SK-N-SH (cell line): ENCODE results near the gene SRRM1. TPM values are rescaled to one million over a fixed set of nuclear protein-coding genes. Genes with fewer than 3 reads are reported as not detected.

Source experiments
- CTCF ChIA-PET: fragments of 300-600, 350-600 bp; formaldehyde crosslinking; extraction: SDS; loops from one replicate; lab custom pipeline; 2021; lab: Yijun Ruan, JAX
- POLR2A ChIA-PET: fragments of 350-600 bp; sonication (Branson Sonifier 250); formaldehyde crosslinking; extraction: SDS; loops from one replicate; lab custom pipeline; 2020; ENCODE audit warnings: antibody characterized with exemption, inconsistent platforms; lab: Yijun Ruan, JAX
- DNase-seq: peaks from one replicate; pipeline ENCODE4 v3.0.0; 2012
- H2AFZ ChIP-seq: fragments of 200-600 bp; sonication (generic); 2 replicates; pipeline ENCODE4 v1.8.1; 2016; ENCODE audit warnings: antibody characterized with exemption, mild to moderate bottlenecking, low read depth
- H3F3A ChIP-seq: fragments of 200-600 bp; sonication (generic); replicated peaks from 2 replicates; pipeline ENCODE3; 2016; ENCODE audit warnings: antibody characterized with exemption, mild to moderate bottlenecking; ENCODE audit not compliant: insufficient read depth
- H3K27ac ChIP-seq, 2 experiments: fragments of 200-500 bp in 1 of 2; fragments of 200-600 bp in 1 of 2; sonication (Bioruptor generic) in 1 of 2; sonication (generic), shearing (Covaris generic) in 1 of 2; 2 replicates each; pipeline versions ENCODE4 v1.5.1 to v1.6.1; 2014 to 2016; ENCODE audit warnings: low read depth in 2 of 2, inconsistent platforms in 1 of 2, low read length in 1 of 2, mild to moderate bottlenecking in 1 of 2, mixed read lengths in 1 of 2
- H3K27me3 ChIP-seq: fragments of 200-600 bp; sonication (generic), shearing (Covaris generic); 2 replicates; pipeline ENCODE4 v1.6.1; 2016; ENCODE audit warnings: mixed run types; ENCODE audit not compliant: insufficient read depth
- H3K36me3 ChIP-seq, 2 experiments: fragments of 200-500 bp in 1 of 2; fragments of 200-600 bp in 1 of 2; sonication (Bioruptor generic) in 1 of 2; sonication (generic) in 1 of 2; replicated peaks in 1 of 2; 2 replicates each; pipeline versions ENCODE3 to v1.5.1; 2014 to 2016; ENCODE audit warnings: low read length in 1 of 2, mild to moderate bottlenecking in 1 of 2; ENCODE audit not compliant: insufficient read depth in 2 of 2, control insufficient read depth in 1 of 2
- H3K4me1 ChIP-seq, 2 experiments: fragments of 200-500 bp in 1 of 2; fragments of 200-600 bp in 1 of 2; sonication (Bioruptor generic) in 1 of 2; sonication (generic), shearing (Covaris generic) in 1 of 2; 2 replicates each; pipeline versions ENCODE4 v1.5.1 to v1.6.1; 2014 to 2016; ENCODE audit warnings: low read depth in 1 of 2, low read length in 1 of 2, mixed run types in 1 of 2; ENCODE audit not compliant: insufficient read depth in 2 of 2, control insufficient read depth in 1 of 2
- H3K4me2 ChIP-seq: fragments of 200-600 bp; sonication (generic), shearing (Covaris generic); 2 replicates; pipeline ENCODE4 v1.6.1; 2017; ENCODE audit warnings: mixed run types
- H3K4me3 ChIP-seq, 2 experiments: fragments of 200-500 bp in 1 of 2; fragments of 200-600 bp in 1 of 2; sonication (Bioruptor generic) in 1 of 2; sonication (generic), shearing (Covaris generic) in 1 of 2; 2 replicates each; pipeline versions ENCODE4 v1.5.1 to v1.8.1; 2014 to 2016; ENCODE audit warnings: low read depth in 2 of 2, inconsistent platforms in 1 of 2, low read length in 1 of 2, mild to moderate bottlenecking in 1 of 2, mixed read lengths in 1 of 2, moderate library complexity in 1 of 2
- H3K79me2 ChIP-seq: fragments of 200-600 bp; sonication (generic); 2 replicates; pipeline ENCODE4 v1.8.1; 2017; ENCODE audit warnings: mild to moderate bottlenecking; ENCODE audit not compliant: insufficient read depth
- H3K9ac ChIP-seq: fragments of 200-600 bp; sonication (generic); 2 replicates; pipeline ENCODE4 v1.6.1; 2017; ENCODE audit warnings: mixed run types
- H3K9me2 ChIP-seq: fragments of 200-600 bp; sonication (generic); 2 replicates; pipeline ENCODE4 v1.6.1; 2017; ENCODE audit warnings: mixed run types
- H3K9me3 ChIP-seq: fragments of 200-600 bp; sonication (generic); 2 replicates; pipeline ENCODE4 v1.6.1; 2017; ENCODE audit warnings: mixed run types, mild to moderate bottlenecking, moderate library complexity
- H4K20me1 ChIP-seq: fragments of 200-600 bp; sonication (generic); 2 replicates; pipeline ENCODE4 v1.6.1; 2017; ENCODE audit warnings: mild to moderate bottlenecking, mixed run types; ENCODE audit not compliant: insufficient read depth
- ELF1 ChIP-seq: IDR thresholded peaks from 2 replicates; pipeline ENCODE4 v1.4.0; 2012
- EZH2phosphoT487 ChIP-seq: fragments of 200-600 bp; sonication (generic); IDR thresholded peaks from 2 replicates; pipeline ENCODE4 v1.6.1; 2017; ENCODE audit warnings: low read depth, mixed run types, mild to moderate bottlenecking, antibody characterized with exemption, moderate library complexity, borderline replicate concordance
- FOXJ3 ChIP-seq: sonication (generic); formaldehyde crosslinking; IDR thresholded peaks from 2 replicates; pipeline ENCODE4 v1.5.1; 2020; ENCODE audit warnings: mild to moderate bottlenecking, missing genetic modification reagents
- FOXM1 ChIP-seq: IDR thresholded peaks from 2 replicates; pipeline ENCODE4 v1.4.0; 2012; ENCODE audit warnings: low read depth, mild to moderate bottlenecking
- GABPA ChIP-seq: IDR thresholded peaks from 2 replicates; pipeline ENCODE4 v1.4.0; 2012; ENCODE audit warnings: low read depth, mild to moderate bottlenecking
- JUND ChIP-seq: IDR thresholded peaks from 2 replicates; pipeline ENCODE4 v1.4.0; 2012
- POLR2AphosphoS5 ChIP-seq: IDR thresholded peaks from 2 replicates; pipeline ENCODE4 v1.6.1; 2012; ENCODE audit warnings: low read depth, low read length
- RAD21 ChIP-seq: IDR thresholded peaks from 2 replicates; pipeline ENCODE4 v1.6.1; 2012; ENCODE audit warnings: mild to moderate bottlenecking, low read length
- RCOR1 ChIP-seq: fragments of 150-350 bp; IDR thresholded peaks from 2 replicates; pipeline ENCODE4 v1.6.1; 2017; ENCODE audit warnings: antibody characterized with exemption, low read length
- SIN3A ChIP-seq: IDR thresholded peaks from 2 replicates; pipeline ENCODE4 v1.6.1; 2012; ENCODE audit warnings: low read depth, mild to moderate bottlenecking, low read length, moderate library complexity, borderline replicate concordance
- SMC3 ChIP-seq: IDR thresholded peaks from 2 replicates; pipeline ENCODE4 v1.6.1; 2012; ENCODE audit warnings: low read depth, low read length, improper control_type of control experiment
- TCF12 ChIP-seq: IDR thresholded peaks from 2 replicates; pipeline ENCODE4 v1.4.0; 2012
- TEAD4 ChIP-seq: IDR thresholded peaks from 2 replicates; pipeline ENCODE4 v1.4.0; 2012; ENCODE audit warnings: mild to moderate bottlenecking, borderline replicate concordance; ENCODE audit not compliant: insufficient read depth
- ZBTB33 ChIP-seq: IDR thresholded peaks from 2 replicates; pipeline ENCODE4 v1.4.0; 2012; ENCODE audit warnings: low read depth, borderline replicate concordance
- WGBS: methylation state at CpG from one replicate; pipeline ENCODE4 v1.1.6; 2017; ENCODE audit warnings: low lambda C conversion rate; 5-methylcytosine and 5-hydroxymethylcytosine counted together
- polyA plus RNA-seq, 3 experiments: library from polyadenylated mRNA; depleted of rRNA; stranded (reverse); fragments of >200 nt; gene quantifications; 2 replicates each; pipeline ENCODE4 v1.2.3, GENCODE V29; 2012
- TF ChIP-seq, protein P1 (sequence below): IDR thresholded peaks from 2 replicates; pipeline ENCODE4 v1.4.0; 2012; ENCODE audit warnings: low read depth, borderline replicate concordance
- TF ChIP-seq, protein P2 (sequence below): IDR thresholded peaks from 2 replicates; pipeline ENCODE4 v1.4.0; 2012; ENCODE audit warnings: low read depth
- TF ChIP-seq, protein P3 (sequence below): IDR thresholded peaks from 2 replicates; pipeline ENCODE4 v1.6.1; 2012; ENCODE audit warnings: mild to moderate bottlenecking, low read depth, low read length, moderate library complexity

SRRM1 gene
- polyA plus RNA-seq, 1 of the 3 experiments (the other 2 are of a cell fraction), result 52.3 TPM

GRCh38 chr1:24673341-24673740 is 30.2 kb downstream of the SRRM1 start:
- ChIA-PET POLR2A (no interaction called here), CTCF (interaction anchor here (1.0 to 2.0 kb wide), 2 partner anchors 15 to 159 kb away, joined by 4 to 10 read pairs; no protein-coding TSS in a partner anchor)
- Histone ChIP-seq H3K9me3 (no peaks in the 10 kb centered on the region), H3K4me2 (0 out of 2 replicates have a peak overlapping the region, but pooled peaks have one; percentile 3), H3K79me2 (peaks cover 3% of the 10 kb centered on the region), H3K27ac (peak overlapping the region in 1 of 2 experiments; percentile 57; a peak in 2 of 4 replicates), H4K20me1 (no peaks in the 10 kb centered on the region), H3K9ac (no peak overlapping the region), H3K36me3 (peaks cover 53 to 72% of the 10 kb centered on the region in 2 experiments), H3K9me2 (no peaks in the 10 kb centered on the region), H3K4me3 (no peak overlapping the region), H3K27me3 (no peaks in the 10 kb centered on the region), H3F3A (peaks cover 30% of the 10 kb centered on the region), H2AFZ (no peak overlapping the region), H3K4me1 (peaks cover 0 to 4% of the 10 kb centered on the region in 2 experiments; a peak in 1 of 4 replicates)
- no peak for DNase-seq
- WGBS, result 96% methylated on average over 6 of the region's 6 CpGs
- TF ChIP-seq POLR2AphosphoS5 (no peak), JUND (no peak), RAD21 (no peak), FOXM1 (no peak), TEAD4 (no peak), ZBTB33 (no peak), RCOR1 (no peak), EZH2phosphoT487 (no peak), TCF12 (no peak), SMC3 (no peak), SIN3A (no peak), FOXJ3 (CRISPR knock-in tag) (no peak), GABPA (no peak), ELF1 (no peak)
- TF ChIP-seq, protein P1, sequence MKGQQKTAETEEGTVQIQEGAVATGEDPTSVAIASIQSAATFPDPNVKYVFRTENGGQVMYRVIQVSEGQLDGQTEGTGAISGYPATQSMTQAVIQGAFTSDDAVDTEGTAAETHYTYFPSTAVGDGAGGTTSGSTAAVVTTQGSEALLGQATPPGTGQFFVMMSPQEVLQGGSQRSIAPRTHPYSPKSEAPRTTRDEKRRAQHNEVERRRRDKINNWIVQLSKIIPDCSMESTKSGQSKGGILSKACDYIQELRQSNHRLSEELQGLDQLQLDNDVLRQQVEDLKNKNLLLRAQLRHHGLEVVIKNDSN, result no peak
- TF ChIP-seq, protein P2, sequence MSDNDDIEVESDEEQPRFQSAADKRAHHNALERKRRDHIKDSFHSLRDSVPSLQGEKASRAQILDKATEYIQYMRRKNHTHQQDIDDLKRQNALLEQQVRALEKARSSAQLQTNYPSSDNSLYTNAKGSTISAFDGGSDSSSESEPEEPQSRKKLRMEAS, result no peak
- TF ChIP-seq, protein P3, sequence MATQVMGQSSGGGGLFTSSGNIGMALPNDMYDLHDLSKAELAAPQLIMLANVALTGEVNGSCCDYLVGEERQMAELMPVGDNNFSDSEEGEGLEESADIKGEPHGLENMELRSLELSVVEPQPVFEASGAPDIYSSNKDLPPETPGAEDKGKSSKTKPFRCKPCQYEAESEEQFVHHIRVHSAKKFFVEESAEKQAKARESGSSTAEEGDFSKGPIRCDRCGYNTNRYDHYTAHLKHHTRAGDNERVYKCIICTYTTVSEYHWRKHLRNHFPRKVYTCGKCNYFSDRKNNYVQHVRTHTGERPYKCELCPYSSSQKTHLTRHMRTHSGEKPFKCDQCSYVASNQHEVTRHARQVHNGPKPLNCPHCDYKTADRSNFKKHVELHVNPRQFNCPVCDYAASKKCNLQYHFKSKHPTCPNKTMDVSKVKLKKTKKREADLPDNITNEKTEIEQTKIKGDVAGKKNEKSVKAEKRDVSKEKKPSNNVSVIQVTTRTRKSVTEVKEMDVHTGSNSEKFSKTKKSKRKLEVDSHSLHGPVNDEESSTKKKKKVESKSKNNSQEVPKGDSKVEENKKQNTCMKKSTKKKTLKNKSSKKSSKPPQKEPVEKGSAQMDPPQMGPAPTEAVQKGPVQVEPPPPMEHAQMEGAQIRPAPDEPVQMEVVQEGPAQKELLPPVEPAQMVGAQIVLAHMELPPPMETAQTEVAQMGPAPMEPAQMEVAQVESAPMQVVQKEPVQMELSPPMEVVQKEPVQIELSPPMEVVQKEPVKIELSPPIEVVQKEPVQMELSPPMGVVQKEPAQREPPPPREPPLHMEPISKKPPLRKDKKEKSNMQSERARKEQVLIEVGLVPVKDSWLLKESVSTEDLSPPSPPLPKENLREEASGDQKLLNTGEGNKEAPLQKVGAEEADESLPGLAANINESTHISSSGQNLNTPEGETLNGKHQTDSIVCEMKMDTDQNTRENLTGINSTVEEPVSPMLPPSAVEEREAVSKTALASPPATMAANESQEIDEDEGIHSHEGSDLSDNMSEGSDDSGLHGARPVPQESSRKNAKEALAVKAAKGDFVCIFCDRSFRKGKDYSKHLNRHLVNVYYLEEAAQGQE, result no peak
